AG09319 (cell line): ENCODE results near the gene ACACA.

ENCODE experiments used
- DNase-seq: peaks from one replicate; pipeline ENCODE4 v3.0.0-alpha.2; 2010; ENCODE audit warnings: low read depth; ENCODE audit errors: extremely low read depth
- CTCF ChIP-seq: IDR thresholded peaks from 2 replicates; pipeline ENCODE4 v1.5.1; 2011; ENCODE audit warnings: low read depth, mild to moderate bottlenecking, inconsistent platforms, low read length, moderate library complexity

The ACACA gene

GRCh38 chr17:37179893-37180292 lies 226.7 kb downstream of the ACACA start:
- no peak for TF ChIP-seq CTCF
- DNase-seq, result no peak

GRCh38 chr17:37177254-37177870 lies 229.3 kb downstream of the ACACA start:
- DNase-seq, result no peak
- no peak for TF ChIP-seq CTCF

- TF ChIP-seq CTCF, result no peak
- no peak for DNase-seq
Observed at GRCh38 chr17:37176723-37177122, 229.9 kb downstream of the ACACA start.

GRCh38 chr17:37174205-37174604 lies 232.4 kb downstream of the ACACA start:
- no peak for DNase-seq
- TF ChIP-seq CTCF, result no peak

- TF ChIP-seq CTCF, result no peak
- DNase-seq, result no peak
Observed at GRCh38 chr17:37170881-37171425, 235.7 kb downstream of the ACACA start.

GRCh38 chr17:37168731-37169353 lies 237.8 kb downstream of the ACACA start:
- TF ChIP-seq CTCF, result no peak
- no peak for DNase-seq

GRCh38 chr17:37167756-37168155 lies 238.9 kb downstream of the ACACA start:
- no peak for DNase-seq

More at GRCh38 chr17:37167756-37168155, 238.9 kb downstream of the ACACA start:
- no peak for TF ChIP-seq CTCF
